ENCODE results near the gene SUMO3. TPM values are rescaled to one million over a fixed set of nuclear protein-coding genes. Genes with fewer than 3 reads are reported as not detected.

The SUMO3 gene
- total and polyA plus RNA-seq, 2 donors (not counting 3 experiments of a cell fraction or from before 2014, with no cell fraction given): 102 to 123 TPM

DNA sequence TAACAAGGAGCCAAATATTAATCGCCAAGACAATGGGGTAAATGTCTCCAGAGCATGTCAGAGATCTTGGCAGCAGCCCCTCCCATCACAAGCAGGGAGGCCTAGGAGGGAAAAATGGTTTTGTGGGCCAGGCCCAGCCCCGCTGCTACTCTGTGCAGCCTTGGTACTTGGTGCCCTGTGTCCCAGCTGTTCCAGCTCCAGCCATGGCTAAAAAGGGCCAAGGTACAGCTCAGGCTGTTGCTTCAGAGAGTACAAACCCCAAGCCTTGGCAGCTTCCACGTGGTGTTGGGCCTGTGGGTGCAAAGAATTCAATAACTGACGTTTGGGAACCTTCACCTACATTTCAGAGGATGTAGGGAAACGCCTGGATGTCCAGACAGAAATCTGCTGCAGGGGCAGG is 26.6 kb downstream of the SUMO3 start:
- Histone ChIP-seq H3K27me3 (ENCODE audit: control insufficient read depth in 2 of 2, insufficient read depth in 2 of 2, low read length in 2 of 2) (no peaks in the 10 kb centered on the region), H4K20me1 (replicated peaks; ENCODE audit: control insufficient read depth, extremely low read depth, insufficient read depth, low read length) (peaks cover 4% of the 10 kb centered on the region), H3K9me3 (replicated peaks; ENCODE audit: control insufficient read depth, insufficient read depth, low read length) (no peaks in the 10 kb centered on the region), H3K27ac (ENCODE audit: insufficient read depth, low read depth, low read length) (no peak overlapping the region), H3K9ac (replicated peaks; ENCODE audit: extremely low read depth, insufficient read depth, low read length) (no peak overlapping the region), H3K4me3 (replicated peaks in 1 of 3; ENCODE audit: insufficient read depth in 1 of 3, low read depth in 1 of 3, low read length in 3 of 3) (no peak overlapping the region), H3K79me2 (ENCODE audit: control insufficient read depth, insufficient read depth, low read length) (peaks cover 78% of the 10 kb centered on the region), H3K9me1 (replicated peaks; ENCODE audit: control insufficient read depth, extremely low read depth, insufficient read depth, low read length) (no peaks in the 10 kb centered on the region), H2AFZ (ENCODE audit: low read depth, low read length) (no peak overlapping the region), H3K36me3 (ENCODE audit: control insufficient read depth in 2 of 2, extremely low read depth in 1 of 2, insufficient read depth in 2 of 2, low read length in 2 of 2) (peaks cover 0 to 5% of the 10 kb centered on the region in 2 experiments), H3K4me1 (ENCODE audit: control insufficient read depth, extremely low read depth, insufficient read depth, low read length) (no peaks in the 10 kb centered on the region), H3K4me2 (ENCODE audit: insufficient read depth, low read length) (no peak overlapping the region)
- TF ChIP-seq EZH2 (IDR thresholded peaks at IDR 0.05; ENCODE audit: borderline replicate concordance, low read depth, low read length, severe bottlenecking): no peak
- no peak for TF ChIP-seq POLR2AphosphoS5 (IDR thresholded peaks at IDR 0.05; ENCODE audit: insufficient read depth, low read depth, low read length)
- TF ChIP-seq, protein P1, sequence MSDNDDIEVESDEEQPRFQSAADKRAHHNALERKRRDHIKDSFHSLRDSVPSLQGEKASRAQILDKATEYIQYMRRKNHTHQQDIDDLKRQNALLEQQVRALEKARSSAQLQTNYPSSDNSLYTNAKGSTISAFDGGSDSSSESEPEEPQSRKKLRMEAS (IDR thresholded peaks at IDR 0.05; ENCODE audit: insufficient read depth, insufficient read length): no peak
- TF ChIP-seq, protein P2, sequence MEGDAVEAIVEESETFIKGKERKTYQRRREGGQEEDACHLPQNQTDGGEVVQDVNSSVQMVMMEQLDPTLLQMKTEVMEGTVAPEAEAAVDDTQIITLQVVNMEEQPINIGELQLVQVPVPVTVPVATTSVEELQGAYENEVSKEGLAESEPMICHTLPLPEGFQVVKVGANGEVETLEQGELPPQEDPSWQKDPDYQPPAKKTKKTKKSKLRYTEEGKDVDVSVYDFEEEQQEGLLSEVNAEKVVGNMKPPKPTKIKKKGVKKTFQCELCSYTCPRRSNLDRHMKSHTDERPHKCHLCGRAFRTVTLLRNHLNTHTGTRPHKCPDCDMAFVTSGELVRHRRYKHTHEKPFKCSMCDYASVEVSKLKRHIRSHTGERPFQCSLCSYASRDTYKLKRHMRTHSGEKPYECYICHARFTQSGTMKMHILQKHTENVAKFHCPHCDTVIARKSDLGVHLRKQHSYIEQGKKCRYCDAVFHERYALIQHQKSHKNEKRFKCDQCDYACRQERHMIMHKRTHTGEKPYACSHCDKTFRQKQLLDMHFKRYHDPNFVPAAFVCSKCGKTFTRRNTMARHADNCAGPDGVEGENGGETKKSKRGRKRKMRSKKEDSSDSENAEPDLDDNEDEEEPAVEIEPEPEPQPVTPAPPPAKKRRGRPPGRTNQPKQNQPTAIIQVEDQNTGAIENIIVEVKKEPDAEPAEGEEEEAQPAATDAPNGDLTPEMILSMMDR (IDR thresholded peaks at IDR 0.05; ENCODE audit: extremely low read depth in 1 of 2, insufficient read depth in 1 of 2, low read depth in 1 of 2, low read length in 2 of 2): no peak
- no peak for TF ChIP-seq GATA2 (IDR thresholded peaks at IDR 0.05; ENCODE audit: insufficient read depth, insufficient read length, low read depth, low read length)
- TF ChIP-seq FOS (IDR thresholded peaks at IDR 0.05; ENCODE audit: borderline replicate concordance, insufficient read depth, low read length): no peak
- no peak for TF ChIP-seq JUN (IDR thresholded peaks at IDR 0.05; ENCODE audit: borderline replicate concordance, insufficient read depth, insufficient read length, low read depth)
- TF ChIP-seq POLR2A (IDR thresholded peaks at IDR 0.05; ENCODE audit: low read depth, low read length): no peak
- no peak for TF ChIP-seq MYC (IDR thresholded peaks at IDR 0.05; ENCODE audit: low read depth, low read length)
- FAIRE-seq (no peak), DNase-seq (ENCODE audit: low read depth, low spot score) (no peak)
- ChIA-PET CTCF (interaction anchor here (1.4 kb wide), 1 partner anchor 281 kb away, joined by 6 read pairs; no protein-coding TSS in a partner anchor), POLR2A (no interaction called here)
- intact Hi-C loops (cut with micrococcal nuclease) (no loop called here), dilution Hi-C loops (cut with MboI; ENCODE audit: extremely low pct_ligation_motif_present, low sequenced_read_pairs) (no loop called here)
- BruUV-seq (replicated peaks): no TSS peak

Data from endothelial cell of umbilical vein (primary cell).